ENCODE results near the gene TBX4. TPM values are rescaled to one million over a fixed set of nuclear protein-coding genes. Genes with fewer than 3 reads are reported as not detected.

Gene TBX4
- total RNA-seq, 1 experiment from 2014 or later: not detected

DNA sequence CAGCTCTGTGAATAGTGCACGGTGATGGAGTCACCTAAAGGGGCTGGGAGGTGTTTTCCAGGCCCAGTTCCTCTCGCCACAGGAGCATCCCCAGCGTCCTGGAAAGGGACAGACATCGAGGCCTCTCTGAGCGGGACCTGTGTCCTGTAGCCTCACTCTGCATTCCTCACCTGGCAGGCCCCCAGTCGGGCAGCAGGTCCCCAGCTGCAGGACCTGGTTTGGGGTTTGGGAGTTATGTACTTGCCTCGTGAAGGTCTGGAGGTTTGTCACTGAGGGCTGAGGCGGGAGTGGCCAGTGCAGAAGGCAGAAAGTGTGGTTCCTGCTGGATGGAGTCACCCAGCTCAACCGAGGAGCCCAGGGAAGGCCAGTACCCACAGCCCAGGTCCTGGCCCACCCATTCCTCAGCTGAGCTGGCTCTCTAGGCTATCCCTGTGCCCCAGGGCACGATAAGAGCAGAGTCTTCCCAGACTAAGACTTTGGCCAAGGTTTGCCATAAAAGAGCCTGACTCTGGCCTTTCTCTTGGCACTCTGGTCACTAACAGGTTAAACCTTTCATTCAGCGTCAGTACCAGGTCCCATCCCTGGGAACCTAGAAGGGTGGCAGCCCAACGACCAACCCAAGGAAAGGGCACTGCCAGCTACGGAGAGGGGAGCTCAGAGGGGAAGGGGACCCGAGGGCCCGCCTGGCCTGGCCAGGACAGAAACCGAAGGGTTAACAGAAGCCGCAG lies 24.4 kb downstream of the TBX4 start:
- Histone ChIP-seq H3K36me3 (ENCODE audit: low read depth, low read length) (no peaks in the 10 kb centered on the region), H3K27me3 (ENCODE audit: low read length) (no peaks in the 10 kb centered on the region), H3K27ac (ENCODE audit: low read length) (no peak overlapping the region), H3K4me3 (ENCODE audit: low read length) (no peak overlapping the region), H3F3A (ENCODE audit: low read length, unreplicated experiment) (no peaks in the 10 kb centered on the region), H3K4me2 (ENCODE audit: low read length) (no peak overlapping the region), H4K20me1 (ENCODE audit: low read length) (no peaks in the 10 kb centered on the region), H2AFZ (ENCODE audit: low read length) (no peak overlapping the region), H3K9me2 (replicated peaks; ENCODE audit: low read length) (no peaks in the 10 kb centered on the region), H3K79me2 (ENCODE audit: low read length) (no peaks in the 10 kb centered on the region), H3K4me1 (ENCODE audit: insufficient read depth, low read length) (peaks cover 19% of the 10 kb centered on the region), H3K9ac (ENCODE audit: low read length) (no peak overlapping the region), H3K9me3 (ENCODE audit: low read length) (no peaks in the 10 kb centered on the region)
- intact Hi-C loops (cut with micrococcal nuclease): no loop called here
- no peak for DNase-seq
- TF ChIP-seq, protein P1, sequence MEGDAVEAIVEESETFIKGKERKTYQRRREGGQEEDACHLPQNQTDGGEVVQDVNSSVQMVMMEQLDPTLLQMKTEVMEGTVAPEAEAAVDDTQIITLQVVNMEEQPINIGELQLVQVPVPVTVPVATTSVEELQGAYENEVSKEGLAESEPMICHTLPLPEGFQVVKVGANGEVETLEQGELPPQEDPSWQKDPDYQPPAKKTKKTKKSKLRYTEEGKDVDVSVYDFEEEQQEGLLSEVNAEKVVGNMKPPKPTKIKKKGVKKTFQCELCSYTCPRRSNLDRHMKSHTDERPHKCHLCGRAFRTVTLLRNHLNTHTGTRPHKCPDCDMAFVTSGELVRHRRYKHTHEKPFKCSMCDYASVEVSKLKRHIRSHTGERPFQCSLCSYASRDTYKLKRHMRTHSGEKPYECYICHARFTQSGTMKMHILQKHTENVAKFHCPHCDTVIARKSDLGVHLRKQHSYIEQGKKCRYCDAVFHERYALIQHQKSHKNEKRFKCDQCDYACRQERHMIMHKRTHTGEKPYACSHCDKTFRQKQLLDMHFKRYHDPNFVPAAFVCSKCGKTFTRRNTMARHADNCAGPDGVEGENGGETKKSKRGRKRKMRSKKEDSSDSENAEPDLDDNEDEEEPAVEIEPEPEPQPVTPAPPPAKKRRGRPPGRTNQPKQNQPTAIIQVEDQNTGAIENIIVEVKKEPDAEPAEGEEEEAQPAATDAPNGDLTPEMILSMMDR (conservative IDR thresholded peaks at IDR 0.05; ENCODE audit: low read depth, low read length): no peak
- TF ChIP-seq EZH2phosphoT487 (IDR thresholded peaks at IDR 0.05; ENCODE audit: borderline replicate concordance, low read length) (no peak), EZH2 (IDR thresholded peaks at IDR 0.05; ENCODE audit: low read length, unreplicated experiment) (no peak)
- ChIA-PET CTCF (no interaction called here), POLR2A (ENCODE audit: unreplicated experiment) (no interaction called here)
- no TSS peak for BruUV-seq (replicated peaks)
- ATAC-seq: no peak

DNA sequence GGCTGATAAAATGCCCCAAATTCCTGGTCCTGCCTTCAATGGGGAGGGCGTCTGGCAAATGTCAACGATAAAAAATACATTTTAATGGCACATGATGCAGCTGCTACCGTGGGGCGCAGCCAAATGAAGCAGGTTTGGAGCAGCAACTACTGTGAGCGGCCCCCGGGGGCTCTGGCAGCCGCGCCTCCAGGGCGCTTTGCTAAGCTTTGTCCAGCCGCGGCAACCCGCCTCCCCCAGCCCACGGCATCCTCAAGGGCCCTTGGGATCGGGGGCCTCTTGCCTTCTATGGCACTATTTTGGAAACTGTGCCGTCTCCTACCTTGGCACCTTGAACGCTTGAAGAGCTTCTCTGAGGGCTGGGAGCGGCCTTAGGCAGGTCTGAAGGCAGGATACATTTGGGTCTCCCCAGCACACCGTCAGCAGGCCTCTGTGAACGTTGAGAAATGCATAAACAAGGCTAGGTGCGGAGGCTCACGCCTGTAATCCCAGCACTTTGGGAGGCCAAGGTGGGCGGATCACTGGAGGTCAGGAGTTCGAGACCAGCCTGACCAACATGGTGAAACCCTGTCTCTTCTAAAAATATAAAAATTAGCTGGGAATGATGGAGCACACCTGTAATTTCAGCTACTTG lies 25.1 kb downstream of the TBX4 start:
- ChIA-PET POLR2A (ENCODE audit: unreplicated experiment) (no interaction called here), CTCF (no interaction called here)
- no peak for ATAC-seq
- H3K4me2 ChIP-seq (ENCODE audit: low read length): no peak overlapping the region
- no TSS peak for BruUV-seq (replicated peaks)
- no peaks in the 10 kb centered on the region for H3K9me3 ChIP-seq (ENCODE audit: low read length)
- peaks cover 19% of the 10 kb centered on the region for H3K4me1 ChIP-seq (ENCODE audit: insufficient read depth, low read length)
- TF ChIP-seq EZH2phosphoT487 (IDR thresholded peaks at IDR 0.05; ENCODE audit: borderline replicate concordance, low read length) (no peak), EZH2 (IDR thresholded peaks at IDR 0.05; ENCODE audit: low read length, unreplicated experiment) (no peak)
- TF ChIP-seq, protein P1 (conservative IDR thresholded peaks at IDR 0.05; ENCODE audit: low read depth, low read length): no peak
- no peaks in the 10 kb centered on the region for H3K36me3 ChIP-seq (ENCODE audit: low read depth, low read length)
- no peaks in the 10 kb centered on the region for H3K27me3 ChIP-seq (ENCODE audit: low read length)
- no peaks in the 10 kb centered on the region for H4K20me1 ChIP-seq (ENCODE audit: low read length)
- H3K79me2 ChIP-seq (ENCODE audit: low read length): no peaks in the 10 kb centered on the region
- intact Hi-C loops (cut with micrococcal nuclease): no loop called here
- no peaks in the 10 kb centered on the region for H3F3A ChIP-seq (ENCODE audit: low read length, unreplicated experiment)
- DNase-seq: no peak
- no peak overlapping the region for H3K27ac ChIP-seq (ENCODE audit: low read length)
- H2AFZ ChIP-seq (ENCODE audit: low read length): no peak overlapping the region
- no peak overlapping the region for H3K4me3 ChIP-seq (ENCODE audit: low read length)
- H3K9me2 ChIP-seq (replicated peaks; ENCODE audit: low read length): no peaks in the 10 kb centered on the region
- H3K9ac ChIP-seq (ENCODE audit: low read length): no peak overlapping the region

Measured in PC-3 (cell line).